CD4-positive, alpha-beta T cell (primary cell): ENCODE measurements around the gene CRLF1. TPM values are rescaled to one million over a fixed set of nuclear protein-coding genes. Genes with fewer than 3 reads are reported as not detected.

Source experiments
- ATAC-seq: fragments of 200-7000 bp; cut with Tn5 transposase; one replicate; pipeline ENCODE4 v1.10.0; 2022; ENCODE audit warnings: mild to moderate bottlenecking; ENCODE audit not compliant: poor library complexity
- CTCF ChIA-PET: fragments of 350-600 bp; sonication (Branson Sonifier 250); formaldehyde crosslinking; loops from one replicate; lab custom pipeline; 2021; ENCODE audit warnings: antibody characterized with exemption, inconsistent platforms; lab: Charles Lee
- POLR2A ChIA-PET: fragments of 350-600 bp; sonication (Branson Sonifier 250); formaldehyde crosslinking; loops from one replicate; lab custom pipeline; 2021; ENCODE audit warnings: antibody characterized with exemption, inconsistent platforms; lab: Charles Lee
- DNase-seq, 14 experiments: peaks; one replicate each; pipeline ENCODE4 v3.0.0-alpha.2; 2013 to 2020; ENCODE audit warnings: mixed read lengths in 2 of 14
- H3K27ac ChIP-seq, 2 donors: one replicate each; pipeline versions ENCODE4 v1.5.1 to v1.7.0; 2013; ENCODE audit warnings: low read length in 2 of 2, low read depth in 1 of 2, mild to moderate bottlenecking in 1 of 2
- H3K27me3 ChIP-seq, 2 experiments: 1 replicate in 1 of 2; 2 replicates in 1 of 2; pipeline versions ENCODE4 v1.6.1 to v1.7.0; 2013; ENCODE audit warnings: low read length in 2 of 2, control low read depth in 1 of 2, mild to moderate bottlenecking in 1 of 2, moderate library complexity in 1 of 2; ENCODE audit not compliant: insufficient read depth in 2 of 2, control insufficient read depth in 1 of 2
- H3K36me3 ChIP-seq: one replicate; pipeline ENCODE4 v1.6.1; 2013; ENCODE audit warnings: low read length, control low read depth; ENCODE audit not compliant: insufficient read depth
- H3K4me1 ChIP-seq: one replicate; pipeline ENCODE4 v1.6.1; 2013; ENCODE audit warnings: low read length, control low read depth; ENCODE audit not compliant: insufficient read depth
- H3K4me3 ChIP-seq: one replicate; pipeline ENCODE4 v1.5.1; 2013; ENCODE audit warnings: mild to moderate bottlenecking, low read length, moderate library complexity
- H3K9me3 ChIP-seq, 2 experiments: 1 replicate in 1 of 2; 2 replicates in 1 of 2; pipeline versions ENCODE4 v1.6.1 to v1.7.0; 2013; ENCODE audit warnings: low read length in 2 of 2, mild to moderate bottlenecking in 2 of 2, control low read depth in 1 of 2, moderate library complexity in 1 of 2; ENCODE audit not compliant: control insufficient read depth in 1 of 2, insufficient read depth in 1 of 2
- H3K27ac Mint-ChIP-seq: one replicate; pipeline ENCODE4 v1.8.0; 2020; ENCODE audit warnings: mixed read lengths
- H3K27me3 Mint-ChIP-seq: one replicate; pipeline ENCODE4 v1.8.0; 2021; ENCODE audit warnings: mixed read lengths
- H3K36me3 Mint-ChIP-seq: one replicate; pipeline ENCODE4 v1.8.0; 2021; ENCODE audit warnings: low read depth, mixed read lengths
- H3K4me1 Mint-ChIP-seq: one replicate; pipeline ENCODE4 v1.8.0; 2021; ENCODE audit warnings: low read depth, mixed read lengths
- H3K4me3 Mint-ChIP-seq: one replicate; pipeline ENCODE4 v1.8.0; 2020; ENCODE audit warnings: mild to moderate bottlenecking, mixed read lengths
- H3K9me3 Mint-ChIP-seq: one replicate; pipeline ENCODE4 v1.8.0; 2020; ENCODE audit warnings: mixed read lengths
- intact Hi-C, 2 experiments: fragments of 100-400 bp; cut with DNase I in 1 of 2; cut with micrococcal nuclease in 1 of 2; formaldehyde crosslinking; loops; one replicate each; pipeline versions ENCODE4 v1.15.1 to v1.9.0; 2023 to 2025; cut with DNase I, micrococcal nuclease
- total RNA-seq, 174 experiments: library from RNA in 2 of 174; stranded (reverse) in 2 of 174; gene quantifications; one replicate each; pipeline ENCODE4 v1.2.3 and lab custom pipeline; 2021 to 2026
- TF ChIP-seq, protein P1 (sequence below): fragments of 200-600 bp; IDR thresholded peaks from one replicate; pipeline ENCODE4 v1.8.0; 2022; ENCODE audit warnings: antibody characterized with exemption, mild to moderate bottlenecking

CRLF1 gene
- total RNA-seq, 2 experiments from 2014 or later, result not detected

DNA sequence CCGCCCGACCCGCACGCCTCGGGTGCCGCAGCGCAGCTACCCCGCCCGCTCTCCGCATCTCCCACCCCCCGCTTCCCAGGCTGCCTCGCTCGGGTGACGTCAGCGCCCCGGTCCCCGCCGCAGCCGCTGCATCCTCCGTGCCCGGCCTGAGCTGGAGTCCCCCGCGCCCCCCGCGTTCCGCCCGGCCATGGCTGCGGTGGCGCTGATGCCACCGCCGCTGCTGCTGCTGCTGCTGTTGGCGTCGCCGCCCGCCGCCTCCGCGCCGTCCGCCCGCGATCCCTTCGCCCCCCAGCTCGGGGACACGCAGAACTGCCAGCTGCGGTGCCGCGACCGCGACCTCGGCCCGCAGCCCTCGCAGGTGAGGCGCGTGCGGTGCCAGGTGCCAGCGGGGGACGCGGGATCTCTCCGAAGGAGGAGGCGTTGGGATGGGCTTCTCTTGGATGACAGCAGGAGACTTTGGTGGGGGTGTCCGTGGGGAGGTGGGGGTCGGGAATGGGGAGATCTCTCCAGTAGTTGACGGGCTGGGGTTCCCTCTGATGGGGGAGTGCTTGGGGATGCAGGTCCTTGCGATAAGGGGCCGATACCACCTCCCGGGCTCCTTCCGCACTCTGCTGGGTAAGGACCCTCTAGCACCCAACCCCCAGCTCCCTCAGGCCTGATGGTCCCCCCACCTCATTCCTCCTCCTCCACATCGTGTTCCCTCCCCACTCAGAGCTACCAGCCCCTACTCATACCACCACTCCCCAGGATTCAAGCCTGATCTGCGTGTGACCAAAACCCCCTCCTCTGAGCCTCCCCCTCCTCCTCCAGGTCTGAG is 6.4 kb upstream of the CRLF1 start, which contains the start of gene TMEM59L:
Gene TMEM59L, plus strand, starts transcription at position 99 of the 817 bp plus-strand sequence. Its CDS starts 89 bp downstream, at position 188.
- TF ChIP-seq, protein P1, sequence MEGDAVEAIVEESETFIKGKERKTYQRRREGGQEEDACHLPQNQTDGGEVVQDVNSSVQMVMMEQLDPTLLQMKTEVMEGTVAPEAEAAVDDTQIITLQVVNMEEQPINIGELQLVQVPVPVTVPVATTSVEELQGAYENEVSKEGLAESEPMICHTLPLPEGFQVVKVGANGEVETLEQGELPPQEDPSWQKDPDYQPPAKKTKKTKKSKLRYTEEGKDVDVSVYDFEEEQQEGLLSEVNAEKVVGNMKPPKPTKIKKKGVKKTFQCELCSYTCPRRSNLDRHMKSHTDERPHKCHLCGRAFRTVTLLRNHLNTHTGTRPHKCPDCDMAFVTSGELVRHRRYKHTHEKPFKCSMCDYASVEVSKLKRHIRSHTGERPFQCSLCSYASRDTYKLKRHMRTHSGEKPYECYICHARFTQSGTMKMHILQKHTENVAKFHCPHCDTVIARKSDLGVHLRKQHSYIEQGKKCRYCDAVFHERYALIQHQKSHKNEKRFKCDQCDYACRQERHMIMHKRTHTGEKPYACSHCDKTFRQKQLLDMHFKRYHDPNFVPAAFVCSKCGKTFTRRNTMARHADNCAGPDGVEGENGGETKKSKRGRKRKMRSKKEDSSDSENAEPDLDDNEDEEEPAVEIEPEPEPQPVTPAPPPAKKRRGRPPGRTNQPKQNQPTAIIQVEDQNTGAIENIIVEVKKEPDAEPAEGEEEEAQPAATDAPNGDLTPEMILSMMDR, result no peak
- Histone ChIP-seq H3K4me1 (peaks cover 32% of the 10 kb centered on the region), H3K27me3 (peaks cover 63 to 83% of the 10 kb centered on the region in 2 experiments), H3K9me3 (peaks cover 0 to 19% of the 10 kb centered on the region in 2 experiments), H3K4me3 (peak within 1 kb of the TSS; percentile 45), H3K27ac (no peak within 1 kb of the TSS), H3K36me3 (no peaks in the 10 kb centered on the region)
- intact Hi-C loops, result no loop called here
- POLR2A ChIA-PET, result interaction anchor here (0.6 to 1.8 kb wide), 4 partner anchors 24 to 526 kb away, joined by 3 to 9 read pairs (median 4); partner anchors contain the start of genes REX1BD and UBA52
- H3K9me3 Mint-ChIP-seq, result no peaks in the 10 kb centered on the region
- H3K27ac Mint-ChIP-seq, result no peak within 1 kb of the TSS
- ATAC-seq, result peak; percentile 67
- peak within 1 kb of the TSS; percentile 75 for H3K4me3 Mint-ChIP-seq
- H3K36me3 Mint-ChIP-seq, result no peaks in the 10 kb centered on the region
- DNase-seq, result peak in 11 of 14 experiments; percentile 26 to 81 (median 60)
- CTCF ChIA-PET, result no interaction called here
- peaks cover 24% of the 10 kb centered on the region for H3K4me1 Mint-ChIP-seq
- H3K27me3 Mint-ChIP-seq, result peaks cover 92% of the 10 kb centered on the region

DNA sequence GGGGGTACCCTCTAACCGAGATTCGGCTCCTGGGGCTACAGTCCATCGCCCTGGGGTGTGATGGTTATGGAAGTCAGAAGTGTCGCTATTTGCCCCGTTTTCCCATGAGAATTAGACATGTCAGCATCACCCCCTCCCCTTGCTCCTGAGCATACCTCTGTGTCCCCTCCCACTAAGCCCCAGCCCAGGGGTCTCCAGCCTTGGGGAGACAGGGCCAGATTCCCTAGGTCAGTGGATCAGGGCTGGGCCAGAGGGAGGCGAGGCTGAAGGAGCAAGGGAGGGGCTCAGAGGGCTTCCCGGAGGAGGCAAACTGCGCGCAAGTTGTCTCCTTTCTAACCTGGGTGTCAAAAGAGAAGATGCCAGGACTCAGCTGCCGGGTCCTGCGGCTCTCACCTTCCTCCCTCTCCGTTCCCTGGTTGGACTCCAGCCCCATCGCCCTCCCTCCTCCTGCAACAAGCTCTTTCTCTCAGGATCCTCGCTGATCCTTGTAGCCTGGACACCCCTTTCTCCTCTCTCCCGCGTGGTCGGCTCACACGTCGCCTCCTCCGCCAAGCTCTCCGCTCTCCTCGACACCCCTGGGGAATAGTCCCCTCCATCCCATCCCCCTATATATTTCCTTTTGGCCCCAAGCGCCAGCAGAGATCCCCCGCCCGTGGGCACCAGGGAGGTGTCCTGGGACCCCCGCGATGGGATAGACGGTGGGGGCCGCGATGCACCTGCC is 5.6 kb upstream of the CRLF1 start:
- TF ChIP-seq, protein P1, result no peak
- H3K9me3 ChIP-seq, result peaks cover 0 to 27% of the 10 kb centered on the region in 2 experiments
- no peak for DNase-seq
- peaks cover 30% of the 10 kb centered on the region for H3K4me1 Mint-ChIP-seq
- H3K4me3 Mint-ChIP-seq, result peak overlapping the region; percentile 67
- peaks cover 71 to 84% of the 10 kb centered on the region in 2 experiments for H3K27me3 ChIP-seq
- POLR2A ChIA-PET, result interaction anchor here (0.7 to 1.8 kb wide), 3 partner anchors 23 to 219 kb away, joined by 3 to 9 read pairs (median 3); partner anchors contain the start of genes REX1BD and UBA52
- CTCF ChIA-PET, result no interaction called here
- H3K27me3 Mint-ChIP-seq, result peaks cover 91% of the 10 kb centered on the region
- intact Hi-C loops, result no loop called here
- H3K27ac ChIP-seq, result no peak overlapping the region
- peak overlapping the region; percentile 45 for H3K4me3 ChIP-seq
- H3K9me3 Mint-ChIP-seq, result no peaks in the 10 kb centered on the region
- peaks cover 39% of the 10 kb centered on the region for H3K4me1 ChIP-seq
- H3K36me3 Mint-ChIP-seq, result no peaks in the 10 kb centered on the region
- no peaks in the 10 kb centered on the region for H3K36me3 ChIP-seq
- ATAC-seq, result no peak
- no peak overlapping the region for H3K27ac Mint-ChIP-seq

DNA sequence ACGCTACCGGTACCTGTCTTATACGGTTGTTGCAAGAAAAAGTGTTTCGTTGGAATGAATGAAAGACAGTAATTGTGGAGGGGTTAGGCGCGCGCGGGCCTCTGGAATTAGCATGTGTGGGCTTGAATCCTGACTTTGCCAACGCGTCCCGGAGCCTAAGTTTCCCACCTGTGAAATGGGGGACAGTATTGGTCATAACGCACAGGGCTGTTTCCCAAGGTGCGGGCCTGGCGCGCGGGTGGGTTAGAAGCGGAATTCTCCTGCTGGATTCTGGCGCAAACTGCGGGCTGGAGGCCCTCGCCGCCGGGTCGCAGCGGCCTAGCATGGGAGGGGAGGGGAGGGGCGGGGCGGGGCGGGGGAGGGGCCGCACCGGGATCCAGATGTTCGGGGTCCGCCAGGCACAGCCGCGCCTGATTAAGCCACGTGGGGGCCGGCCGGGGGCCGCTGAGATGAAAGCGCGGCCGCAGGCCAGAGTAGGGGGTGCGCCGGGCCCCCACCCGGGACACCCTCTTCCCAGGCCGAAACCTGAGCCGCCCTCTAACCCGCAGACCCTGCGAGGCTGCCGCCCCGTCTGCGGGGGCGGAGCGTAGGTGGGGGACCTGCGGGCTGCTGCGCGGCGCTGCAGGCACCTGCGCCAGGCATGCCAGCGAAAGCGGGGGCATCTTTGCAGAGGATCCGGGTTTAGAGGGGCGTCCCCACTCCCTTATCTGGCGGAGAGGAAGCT is 4.9 kb upstream of the CRLF1 start:
- peak overlapping the region; percentile 67 for H3K4me3 Mint-ChIP-seq
- peak; percentile 54 for ATAC-seq
- Histone ChIP-seq H3K27ac (no peak overlapping the region), H3K4me3 (peak overlapping the region; percentile 45), H3K9me3 (peaks cover 0 to 28% of the 10 kb centered on the region in 2 experiments), H3K36me3 (no peaks in the 10 kb centered on the region), H3K4me1 (peaks cover 43% of the 10 kb centered on the region), H3K27me3 (peaks cover 72 to 82% of the 10 kb centered on the region in 2 experiments)
- ChIA-PET POLR2A (interaction anchor here (1.8 kb wide), 1 partner anchor 22 kb away, joined by 9 read pairs; the partner anchor contains the start of gene REX1BD), CTCF (no interaction called here)
- H3K27me3 Mint-ChIP-seq, result peaks cover 84% of the 10 kb centered on the region
- no peaks in the 10 kb centered on the region for H3K9me3 Mint-ChIP-seq
- H3K27ac Mint-ChIP-seq, result no peak overlapping the region
- peak in 5 of 14 experiments; percentile 22 to 61 (median 27) for DNase-seq
- TF ChIP-seq, protein P1, result no peak
- H3K36me3 Mint-ChIP-seq, result no peaks in the 10 kb centered on the region
- peaks cover 30% of the 10 kb centered on the region for H3K4me1 Mint-ChIP-seq
- intact Hi-C loops, result no loop called here
